ENCODE data around the gene ZNF527.

DNA sequence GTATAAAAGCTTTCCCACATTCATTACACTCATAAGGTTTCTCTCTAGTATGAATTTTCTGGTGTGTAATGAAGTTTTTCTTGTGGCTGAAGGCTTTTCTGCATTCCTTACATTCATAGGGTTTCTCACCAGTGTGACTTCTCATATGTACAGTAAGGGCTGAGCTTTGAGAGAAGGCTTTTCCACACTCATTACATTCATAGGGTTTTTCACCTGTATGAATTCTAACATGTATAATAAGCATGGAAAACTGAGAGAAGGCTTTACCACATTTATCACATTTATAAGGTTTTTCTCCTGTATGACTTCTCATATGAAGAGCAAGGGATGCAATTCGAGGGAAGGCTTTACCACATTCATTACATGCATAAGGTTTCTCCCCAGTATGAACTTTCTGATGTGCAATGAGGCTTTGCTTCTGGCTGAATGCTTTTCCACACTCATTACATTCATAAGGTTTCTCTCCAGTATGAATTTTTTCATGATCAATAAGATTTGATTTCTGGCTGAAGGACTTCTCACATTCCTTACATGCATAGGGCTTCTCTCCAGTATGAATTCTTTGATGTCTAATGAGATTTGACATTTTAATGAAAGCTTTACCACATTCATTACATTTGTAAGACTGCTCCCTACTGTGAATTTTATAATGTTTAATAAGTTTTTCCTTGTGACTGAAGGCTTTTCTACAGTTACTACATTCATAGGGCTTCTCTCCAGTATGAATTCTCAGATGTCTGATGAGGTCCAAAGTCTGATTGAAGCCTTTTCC, 42.6 kb downstream of the ZNF527 start:
- TF ChIP-seq CTCF (IDR thresholded peaks at IDR 0.05), result no peak
- TF ChIP-seq EP300 (IDR thresholded peaks at IDR 0.05), result no peak

Data from gastroesophageal sphincter (tissue), 3 donors.